ENCODE results near the gene GPA33.

GRCh38 chr1:167106119-167106461 is 15.9 kb upstream of the GPA33 start:
- TF ChIP-seq CTCF (IDR thresholded peaks at IDR 0.05; ENCODE audit: low read depth, low read length, poor library complexity, severe bottlenecking) (no peak), EZH2phosphoT487 (IDR thresholded peaks at IDR 0.05; ENCODE audit: borderline replicate concordance, low read length) (no peak)
